ENCODE results near the gene BEX3.

- TF ChIP-seq CTCF (IDR thresholded peaks at IDR 0.05) (no peak), POLR2A (IDR thresholded peaks at IDR 0.05) (no peak)
Measured at GRCh38 chrX:103361798-103362197, 14.5 kb upstream of the BEX3 start.
